ENCODE results near the gene ZMIZ2. TPM values are rescaled to one million over a fixed set of nuclear protein-coding genes. Genes with fewer than 3 reads are reported as not detected.

Gene ZMIZ2
- total RNA-seq, 3 donors from 2014 or later: 80.4 to 104 (median 89.8) TPM

- Histone ChIP-seq H3K36me3 (ENCODE audit: low read depth) (no peaks in the 10 kb centered on the region), H3K4me3 (no peak overlapping the region), H3K4me1 (ENCODE audit: low read depth) (no peaks in the 10 kb centered on the region), H3K9me3 (no peaks in the 10 kb centered on the region)
- no peak for ATAC-seq
- no peak for DNase-seq
- no peak for TF ChIP-seq CTCF (IDR thresholded peaks at IDR 0.05)
- intact Hi-C loops (cut with DNase I, micrococcal nuclease): no loop called here
Measured at GRCh38 chr7:44740055-44740454, 8.6 kb upstream of the ZMIZ2 start.

GRCh38 chr7:44743750-44744149, 4.9 kb upstream of the ZMIZ2 start:
- no peak for TF ChIP-seq CTCF (IDR thresholded peaks at IDR 0.05)
- no peak for DNase-seq
- H3K4me1 ChIP-seq (ENCODE audit: low read depth): peaks cover 4% of the 10 kb centered on the region
- no peak for ATAC-seq
- intact Hi-C loops (cut with DNase I, micrococcal nuclease): no loop called here
- H3K9me3 ChIP-seq: no peaks in the 10 kb centered on the region
- no peaks in the 10 kb centered on the region for H3K36me3 ChIP-seq (ENCODE audit: low read depth)
- H3K4me3 ChIP-seq: no peak overlapping the region

- Histone ChIP-seq H3K36me3 (ENCODE audit: low read depth) (no peaks in the 10 kb centered on the region), H3K4me1 (ENCODE audit: low read depth) (peaks cover 33% of the 10 kb centered on the region), H3K4me3 (peak overlapping the region; percentile 72), H3K9me3 (no peaks in the 10 kb centered on the region)
- ATAC-seq: peak; percentile 27
- no peak for TF ChIP-seq CTCF (IDR thresholded peaks at IDR 0.05)
- no peak for DNase-seq
- intact Hi-C loops (cut with DNase I, micrococcal nuclease): no loop called here
Measured at GRCh38 chr7:44748948-44749731, 493 bp downstream of the ZMIZ2 start.

GRCh38 chr7:44749992-44750391, 1.3 kb downstream of the ZMIZ2 start:
- DNase-seq: no peak
- Histone ChIP-seq H3K4me3 (no peak overlapping the region), H3K9me3 (no peaks in the 10 kb centered on the region), H3K36me3 (ENCODE audit: low read depth) (no peaks in the 10 kb centered on the region), H3K4me1 (ENCODE audit: low read depth) (peaks cover 38% of the 10 kb centered on the region)
- ATAC-seq: no peak
- intact Hi-C loops (cut with DNase I, micrococcal nuclease): no loop called here
- TF ChIP-seq CTCF (IDR thresholded peaks at IDR 0.05): no peak

GRCh38 chr7:44750424-44750823, 1.8 kb downstream of the ZMIZ2 start:
- intact Hi-C loops (cut with DNase I, micrococcal nuclease): no loop called here
- no peak for TF ChIP-seq CTCF (IDR thresholded peaks at IDR 0.05)
- H3K9me3 ChIP-seq: no peaks in the 10 kb centered on the region
- DNase-seq (no peak), ATAC-seq (no peak)
- H3K4me3 ChIP-seq: no peak overlapping the region
- H3K36me3 ChIP-seq (ENCODE audit: low read depth): no peaks in the 10 kb centered on the region
- H3K4me1 ChIP-seq (ENCODE audit: low read depth): peaks cover 42% of the 10 kb centered on the region

All from mucosa of descending colon (tissue), 3 donors.